ENCODE measurements around the gene NHLRC3. TPM values are rescaled to one million over a fixed set of nuclear protein-coding genes. Genes with fewer than 3 reads are reported as not detected.

Gene NHLRC3
- total and polyA plus RNA-seq, 9 of the 15 experiments (the other 6 are each of a cell fraction or from before 2014, with no cell fraction given) = 5.5 to 15.3 (median 9.0) TPM

- TF ChIP-seq NR2C2 (CRISPR knock-in tag; IDR thresholded peaks at IDR 0.05) = no peak
- peak; percentile 68 for TF ChIP-seq NR2C2 (tag; IDR thresholded peaks at IDR 0.05)
- TF ChIP-seq KAT7 (CRISPR knock-in tag; IDR thresholded peaks at IDR 0.05; ENCODE audit: borderline replicate concordance) = no peak; the same call in 1 of the 2 replicates
- no peak for TF ChIP-seq U2AF2 (optimal IDR thresholded peaks at IDR 0.05; ENCODE audit: low read depth, low read length)
- TF ChIP-seq PHF20 (IDR thresholded peaks at IDR 0.05; ENCODE audit: partially characterized antibody) = peak; percentile 64
- peak; percentile 73; the same call in 1 of the 2 replicates for TF ChIP-seq POLR2A (conservative IDR thresholded peaks at IDR 0.05)
- no peak for TF ChIP-seq KAT8 (IDR thresholded peaks at IDR 0.05; ENCODE audit: low read depth)
- TF ChIP-seq ZNF217 (CRISPR knock-in tag; IDR thresholded peaks at IDR 0.05) = no peak
- TF ChIP-seq ZEB2 (IDR thresholded peaks at IDR 0.05) = no peak
- peak in 1 of 2 experiments; percentile 41; a peak in 1 of 4 replicates for TF ChIP-seq NONO (IDR thresholded peaks at IDR 0.05; ENCODE audit: low read depth in 2 of 2, low read length in 1 of 2)
- 0 out of 2 replicates have a peak, but pooled peaks have one; percentile 42 for TF ChIP-seq THAP12 (CRISPR knock-in tag; IDR thresholded peaks at IDR 0.05)
- TF ChIP-seq RCOR1 (IDR thresholded peaks at IDR 0.05; ENCODE audit: borderline replicate concordance in 1 of 2, low read depth in 2 of 2, low read length in 2 of 2) = no peak
- no peak for TF ChIP-seq ZNF778 (CRISPR knock-in tag; IDR thresholded peaks at IDR 0.05)
- no peak for TF ChIP-seq ZNF124 (CRISPR knock-in tag; IDR thresholded peaks at IDR 0.05)
- no peak for TF ChIP-seq E4F1 (CRISPR knock-in tag; IDR thresholded peaks at IDR 0.05; ENCODE audit: borderline replicate concordance)
- TF ChIP-seq POLR2G (IDR thresholded peaks at IDR 0.05; ENCODE audit: low read depth, low read length) = peak; percentile 87
- no peak for TF ChIP-seq BRF1 (IDR thresholded peaks at IDR 0.05; ENCODE audit: borderline replicate concordance, extremely low read depth, insufficient read length)
- TF ChIP-seq CREM (IDR thresholded peaks at IDR 0.05; ENCODE audit: low read depth) = peak; percentile 96
- no peak for TF ChIP-seq IFI16 (CRISPR knock-in tag; IDR thresholded peaks at IDR 0.05)
- peak; percentile 50; the same call in 1 of the 2 replicates for TF ChIP-seq XRCC5 (IDR thresholded peaks at IDR 0.05; ENCODE audit: low read depth, low read length)
- TF ChIP-seq MTA3 (IDR thresholded peaks at IDR 0.05; ENCODE audit: borderline replicate concordance) = no peak
- no peak for TF ChIP-seq MTF1 (CRISPR knock-in tag; IDR thresholded peaks at IDR 0.05; ENCODE audit: borderline replicate concordance)
- TF ChIP-seq USF2 (CRISPR knock-in tag; IDR thresholded peaks at IDR 0.05) = peak; percentile 30
Measured at GRCh38 chr13:39037880-39038568, at the start of gene NHLRC3, which contains the start of gene PROSER1 (continued).
